ENCODE data around the gene LGR4. TPM values are rescaled to one million over a fixed set of nuclear protein-coding genes. Genes with fewer than 3 reads are reported as not detected.

Gene LGR4
- total and polyA plus RNA-seq, 2 of the 4 experiments (the other 2 are of a cell fraction): 2.9 to 6.8 TPM

GRCh38 chr11:27513389-27513788 is 40.8 kb upstream of the LGR4 start:
- no peak overlapping the region for H3K27ac ChIP-seq (ENCODE audit: insufficient read depth, low read length)
- dilution Hi-C loops (cut with HindIII; ENCODE audit: low sequenced_read_pairs, unreplicated experiment): no loop called here
- BruUV-seq (replicated peaks): no TSS peak

More at GRCh38 chr11:27513389-27513788, 40.8 kb upstream of the LGR4 start:
- H3K14ac ChIP-seq (replicated peaks; ENCODE audit: low read depth, low read length): no peak overlapping the region
- no peak overlapping the region for H2BK20ac ChIP-seq (ENCODE audit: low read depth, low read length)
- no peaks in the 10 kb centered on the region for H3K4me1 ChIP-seq (ENCODE audit: control insufficient read depth, insufficient read depth, low read length)
- DNase-seq: no peak
- no peak overlapping the region for H3K4me2 ChIP-seq (ENCODE audit: low read depth, low read length)
- in situ Hi-C loops (cut with MboI; ENCODE audit: low sequenced_read_pairs): loop anchor here (25.0 kb wide), 1 partner anchor 1824 kb away; no protein-coding TSS in a partner anchor
- H3K56ac ChIP-seq (ENCODE audit: extremely low read depth, insufficient read depth, low read length): no peak overlapping the region
- H2AK5ac ChIP-seq (ENCODE audit: low read depth, low read length): no peak overlapping the region
- no peak overlapping the region for H3K9ac ChIP-seq (ENCODE audit: low read depth, low read length)
- H2AFZ ChIP-seq (replicated peaks; ENCODE audit: low read length, poor library complexity): no peak overlapping the region
- TF ChIP-seq MAFK (IDR thresholded peaks at IDR 0.05; ENCODE audit: low read depth, low read length) (no peak), FOS (IDR thresholded peaks at IDR 0.05; ENCODE audit: low read depth, low read length) (no peak), SMC3 (IDR thresholded peaks at IDR 0.05; ENCODE audit: low read depth, low read length) (no peak), USF2 (IDR thresholded peaks at IDR 0.05; ENCODE audit: low read depth, low read length) (no peak), MXI1 (IDR thresholded peaks at IDR 0.05; ENCODE audit: borderline replicate concordance, low read depth, low read length) (no peak), RCOR1 (IDR thresholded peaks at IDR 0.05; ENCODE audit: insufficient replicate concordance, low read length) (no peak), MAZ (IDR thresholded peaks at IDR 0.05; ENCODE audit: borderline replicate concordance, low read depth, low read length) (no peak), RAD21 (IDR thresholded peaks at IDR 0.05; ENCODE audit: low read length) (no peak), BHLHE40 (IDR thresholded peaks at IDR 0.05; ENCODE audit: low read depth, low read length) (no peak), CTCF (conservative IDR thresholded peaks at IDR 0.05; ENCODE audit: low read depth, low read length) (no peak), CHD1 (IDR thresholded peaks at IDR 0.05; ENCODE audit: low read depth, low read length) (no peak), POLR2A (IDR thresholded peaks at IDR 0.05; ENCODE audit: low read depth, low read length) (no peak), CEBPB (IDR thresholded peaks at IDR 0.05; ENCODE audit: low read depth, low read length) (no peak), RFX5 (IDR thresholded peaks at IDR 0.05; ENCODE audit: low read depth, low read length) (no peak), NFE2L2 (IDR thresholded peaks at IDR 0.05; ENCODE audit: low read depth, low read length) (no peak)
- TF ChIP-seq, protein P1, sequence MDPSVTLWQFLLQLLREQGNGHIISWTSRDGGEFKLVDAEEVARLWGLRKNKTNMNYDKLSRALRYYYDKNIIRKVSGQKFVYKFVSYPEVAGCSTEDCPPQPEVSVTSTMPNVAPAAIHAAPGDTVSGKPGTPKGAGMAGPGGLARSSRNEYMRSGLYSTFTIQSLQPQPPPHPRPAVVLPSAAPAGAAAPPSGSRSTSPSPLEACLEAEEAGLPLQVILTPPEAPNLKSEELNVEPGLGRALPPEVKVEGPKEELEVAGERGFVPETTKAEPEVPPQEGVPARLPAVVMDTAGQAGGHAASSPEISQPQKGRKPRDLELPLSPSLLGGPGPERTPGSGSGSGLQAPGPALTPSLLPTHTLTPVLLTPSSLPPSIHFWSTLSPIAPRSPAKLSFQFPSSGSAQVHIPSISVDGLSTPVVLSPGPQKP (IDR thresholded peaks at IDR 0.05; ENCODE audit: borderline replicate concordance, low read depth, low read length): no peak
- H3K4ac ChIP-seq (ENCODE audit: low read depth, low read length): no peak overlapping the region
- H2BK15ac ChIP-seq (ENCODE audit: low read depth, low read length): no peak overlapping the region
- no peak overlapping the region for H3K18ac ChIP-seq (ENCODE audit: low read depth, low read length)
- H3K9me3 ChIP-seq (ENCODE audit: control insufficient read depth, insufficient read depth, low read length): 0 out of 2 replicates have a peak, but pooled peaks cover 3% of the 10 kb centered on the region
- no peak overlapping the region for H4K5ac ChIP-seq (ENCODE audit: low read depth, low read length)
- intact Hi-C loops (cut with micrococcal nuclease): no loop called here
- H2BK5ac ChIP-seq (ENCODE audit: low read depth, low read length, poor library complexity, severe bottlenecking): no peak overlapping the region
- no peak overlapping the region for H2AK9ac ChIP-seq (replicated peaks; ENCODE audit: low read depth, low read length, poor library complexity)
- H2BK120ac ChIP-seq (ENCODE audit: low read depth, low read length): no peak overlapping the region
- H3K4me3 ChIP-seq (ENCODE audit: insufficient read depth, low read depth, low read length): no peak overlapping the region
- no peaks in the 10 kb centered on the region for H3K27me3 ChIP-seq (ENCODE audit: control insufficient read depth, insufficient read depth, low read length)
- 90% methylated on average over 2 of the region's 2 CpGs; no CpG with 5 or more reads in 1 of the 2 experiments for WGBS, 2 experiments (ENCODE audit: extremely low coverage in 2 of 2, insufficient read length in 1 of 2)
- H4K20me1 ChIP-seq (ENCODE audit: insufficient read depth, low read length): no peaks in the 10 kb centered on the region
- 0 out of 4 replicates have a peak, but pooled peaks cover 0 to under 1% of the 10 kb centered on the region in 2 experiments for H3K79me1 ChIP-seq (ENCODE audit: low read depth in 1 of 2, low read length in 2 of 2)
- H3K23ac ChIP-seq (ENCODE audit: low read depth, low read length): no peak overlapping the region
- ATAC-seq (ENCODE audit: low read depth): no peak
- ChIA-PET CTCF (interaction anchor here (1.4 kb wide), 1 partner anchor 11 kb away, joined by 3 read pairs; no protein-coding TSS in a partner anchor), POLR2A (ENCODE audit: unreplicated experiment) (interaction anchor here (0.6 kb wide), 1 partner anchor 13 kb away, joined by 4 read pairs; no protein-coding TSS in a partner anchor)
- no peaks in the 10 kb centered on the region; the same call in 1 of the 2 replicates for H3K9me1 ChIP-seq (ENCODE audit: insufficient read depth, low read length)
- H3K36me3 ChIP-seq (ENCODE audit: control insufficient read depth, insufficient read depth, low read length): no peaks in the 10 kb centered on the region; the same call in 1 of the 2 replicates
- H4K8ac ChIP-seq (ENCODE audit: low read depth in 2 of 2, low read length in 2 of 2): no peak overlapping the region
- no peak overlapping the region for H4K91ac ChIP-seq (ENCODE audit: insufficient read depth, low read depth, low read length)

Measured in IMR-90 (cell line).